Measurements from ENCODE around the gene SKIC8.

SKIC8 gene

GRCh38 chr15:78263351-78263781 lies 36.0 kb downstream of the SKIC8 start:
- H3K27ac ChIP-seq, result no peak overlapping the region
- no peaks in the 10 kb centered on the region for H3K27me3 ChIP-seq (ENCODE audit: insufficient read depth, low read depth, severe bottlenecking)
- DNase-seq, result no peak
- H3K4me3 ChIP-seq (ENCODE audit: low read depth, low read length), result no peak overlapping the region
- no peaks in the 10 kb centered on the region for H3K36me3 ChIP-seq
- no peak for TF ChIP-seq CTCF (IDR thresholded peaks at IDR 0.05; ENCODE audit: low read depth, low read length)
- H3K9me3 ChIP-seq (ENCODE audit: severe bottlenecking), result no peaks in the 10 kb centered on the region

GRCh38 chr15:78261062-78261461 lies 38.3 kb downstream of the SKIC8 start:
- Histone ChIP-seq H3K27me3 (ENCODE audit: insufficient read depth, low read depth, severe bottlenecking) (no peaks in the 10 kb centered on the region), H3K36me3 (no peaks in the 10 kb centered on the region), H3K4me3 (ENCODE audit: low read depth, low read length) (no peak overlapping the region), H3K9me3 (ENCODE audit: severe bottlenecking) (no peaks in the 10 kb centered on the region), H3K27ac (no peak overlapping the region)
- DNase-seq, result no peak
- no peak for TF ChIP-seq CTCF (IDR thresholded peaks at IDR 0.05; ENCODE audit: low read depth, low read length)

GRCh38 chr15:78260489-78260888 lies 38.9 kb downstream of the SKIC8 start:
- TF ChIP-seq CTCF (IDR thresholded peaks at IDR 0.05; ENCODE audit: low read depth, low read length), result no peak
- DNase-seq, result no peak
- Histone ChIP-seq H3K9me3 (ENCODE audit: severe bottlenecking) (no peaks in the 10 kb centered on the region), H3K4me3 (ENCODE audit: low read depth, low read length) (no peak overlapping the region), H3K27ac (0 out of 2 replicates have a peak overlapping the region, but pooled peaks have one; percentile 38), H3K36me3 (no peaks in the 10 kb centered on the region), H3K27me3 (ENCODE audit: insufficient read depth, low read depth, severe bottlenecking) (no peaks in the 10 kb centered on the region)

- no peak for TF ChIP-seq CTCF (IDR thresholded peaks at IDR 0.05; ENCODE audit: low read depth, low read length)
- no peaks in the 10 kb centered on the region for H3K9me3 ChIP-seq (ENCODE audit: severe bottlenecking)
- no peak overlapping the region for H3K4me3 ChIP-seq (ENCODE audit: low read depth, low read length)
- H3K27ac ChIP-seq, result no peak overlapping the region
- H3K27me3 ChIP-seq (ENCODE audit: insufficient read depth, low read depth, severe bottlenecking), result no peaks in the 10 kb centered on the region
- DNase-seq, result no peak
- H3K36me3 ChIP-seq, result no peaks in the 10 kb centered on the region
These were observed 40.2 kb downstream of the SKIC8 start for GRCh38 chr15:78259232-78259631.

- H3K4me3 ChIP-seq (ENCODE audit: low read depth, low read length), result no peak overlapping the region
- H3K36me3 ChIP-seq, result no peaks in the 10 kb centered on the region
- no peaks in the 10 kb centered on the region for H3K27me3 ChIP-seq (ENCODE audit: insufficient read depth, low read depth, severe bottlenecking)
- no peaks in the 10 kb centered on the region for H3K9me3 ChIP-seq (ENCODE audit: severe bottlenecking)
- H3K27ac ChIP-seq, result no peak overlapping the region
- TF ChIP-seq CTCF (IDR thresholded peaks at IDR 0.05; ENCODE audit: low read depth, low read length), result no peak
- DNase-seq, result no peak
These were observed 41.7 kb downstream of the SKIC8 start for GRCh38 chr15:78257681-78258080.

DNA sequence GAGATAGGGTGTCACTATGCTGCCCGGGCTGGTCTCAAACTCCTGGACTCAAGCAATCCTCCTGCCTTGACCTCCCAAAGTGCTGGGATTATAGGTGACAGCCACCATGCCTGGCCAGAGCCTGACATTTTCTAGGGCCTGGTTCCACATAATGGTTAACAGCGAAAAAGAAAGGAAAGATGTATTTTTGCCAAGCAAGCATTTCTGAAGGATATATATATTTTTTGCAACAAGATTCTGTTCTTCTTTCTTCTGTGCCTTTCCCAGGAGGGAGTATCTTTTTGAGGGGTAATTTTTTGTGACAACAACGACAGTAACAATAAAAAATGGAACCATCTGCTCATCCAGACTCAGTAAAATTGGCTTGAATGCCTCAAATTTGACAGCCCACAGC lies 43.4 kb downstream of the SKIC8 start:
- H3K27me3 ChIP-seq (ENCODE audit: insufficient read depth, low read depth, severe bottlenecking), result no peaks in the 10 kb centered on the region
- H3K36me3 ChIP-seq, result no peaks in the 10 kb centered on the region
- no peak for DNase-seq
- no peak for TF ChIP-seq CTCF (IDR thresholded peaks at IDR 0.05; ENCODE audit: low read depth, low read length)
- H3K27ac ChIP-seq, result no peak overlapping the region
- H3K4me3 ChIP-seq (ENCODE audit: low read depth, low read length), result no peak overlapping the region
- no peaks in the 10 kb centered on the region for H3K9me3 ChIP-seq (ENCODE audit: severe bottlenecking)

All from WERI-Rb-1 (cell line).